BJ (cell line): Measurements from ENCODE around the gene COL9A3. TPM values are rescaled to one million over a fixed set of nuclear protein-coding genes. Genes with fewer than 3 reads are reported as not detected.

Experiments used
- CTCF ChIA-PET: fragments of 350-600 bp; formaldehyde crosslinking; extraction: SDS; loops from one replicate; lab custom pipeline; 2021; ENCODE audit warnings: antibody characterized with exemption, inconsistent platforms; lab: Yijun Ruan, JAX
- POLR2A ChIA-PET: fragments of 300-600 bp; sonication (Branson Sonifier 250); formaldehyde crosslinking; extraction: SDS; loops from one replicate; lab custom pipeline; 2021; ENCODE audit warnings: antibody characterized with exemption; lab: Charles Lee
- DNase-seq: peaks from one replicate; pipeline ENCODE4 v3.0.0-alpha.2; 2011; ENCODE audit warnings: low read depth
- H3K27me3 ChIP-seq: 2 replicates; pipeline ENCODE4 v1.6.0; 2011; ENCODE audit warnings: low read length; ENCODE audit not compliant: control insufficient read depth, insufficient read depth
- H3K36me3 ChIP-seq: 2 replicates; pipeline ENCODE4 v1.5.1; 2011; ENCODE audit warnings: low read length; ENCODE audit not compliant: control insufficient read depth, insufficient read depth
- H3K4me3 ChIP-seq: 2 replicates; pipeline ENCODE4 v1.5.1; 2011; ENCODE audit warnings: low read depth, mild to moderate bottlenecking, control low read depth, low read length
- polyA plus RNA-seq: library from polyadenylated mRNA; depleted of rRNA; stranded (reverse); fragments of >200 nt; gene quantifications from 2 replicates; pipeline ENCODE4 v1.2.3, GENCODE V29; 2011
- TF ChIP-seq, protein P1 (sequence below): IDR thresholded peaks from 2 replicates; pipeline ENCODE4 v1.5.1; 2011; ENCODE audit warnings: low read depth, mild to moderate bottlenecking, control low read depth, inconsistent platforms, low read length, moderate library complexity; ENCODE audit not compliant: insufficient read depth

Gene COL9A3
- polyA plus RNA-seq, 1 experiment, result 0.21 TPM

DNA sequence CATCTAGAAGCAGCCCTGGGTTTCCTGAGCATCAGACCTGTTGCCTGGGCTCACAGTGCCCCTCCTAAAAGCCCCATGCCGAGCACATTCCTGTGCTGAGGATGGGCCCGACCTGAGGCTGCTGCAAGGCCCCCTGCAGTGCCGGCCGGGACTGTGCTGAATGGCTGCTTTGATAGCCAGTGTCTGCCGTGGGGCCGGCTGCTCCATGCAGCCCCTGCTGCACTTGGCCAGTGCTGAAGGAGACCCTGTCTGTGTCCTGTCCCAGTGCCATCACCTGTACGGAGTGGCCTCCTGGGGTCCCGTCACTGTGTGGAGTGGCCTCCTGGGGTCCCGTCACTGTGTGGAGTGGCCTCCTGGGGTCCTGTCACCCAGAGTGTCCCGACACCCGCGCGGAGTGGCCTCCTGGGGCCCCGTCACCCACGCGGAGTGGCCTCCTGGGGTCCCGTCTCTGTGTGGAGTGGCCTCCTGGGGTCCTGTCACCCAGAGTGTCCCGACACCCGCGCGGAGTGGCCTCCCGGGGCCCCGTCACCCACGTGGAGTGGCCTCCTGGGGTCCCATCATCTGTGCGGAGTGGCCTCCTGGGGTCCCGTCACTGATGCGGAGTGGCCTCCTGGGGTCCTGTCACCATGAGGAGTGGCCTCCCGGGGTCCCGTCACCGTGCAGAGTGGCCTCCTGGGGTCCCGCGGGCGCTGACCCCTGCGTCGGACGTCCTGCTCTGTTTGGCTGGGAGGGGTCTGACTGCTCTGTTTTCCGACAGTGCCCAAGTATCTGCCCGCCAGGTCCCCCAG, 7.0 kb downstream of the COL9A3 start:
- DNase-seq, result no peak
- POLR2A ChIA-PET, result no interaction called here
- Histone ChIP-seq H3K4me3 (no peak overlapping the region), H3K36me3 (no peaks in the 10 kb centered on the region), H3K27me3 (no peaks in the 10 kb centered on the region)
- CTCF ChIA-PET, result no interaction called here
- TF ChIP-seq, protein P1, sequence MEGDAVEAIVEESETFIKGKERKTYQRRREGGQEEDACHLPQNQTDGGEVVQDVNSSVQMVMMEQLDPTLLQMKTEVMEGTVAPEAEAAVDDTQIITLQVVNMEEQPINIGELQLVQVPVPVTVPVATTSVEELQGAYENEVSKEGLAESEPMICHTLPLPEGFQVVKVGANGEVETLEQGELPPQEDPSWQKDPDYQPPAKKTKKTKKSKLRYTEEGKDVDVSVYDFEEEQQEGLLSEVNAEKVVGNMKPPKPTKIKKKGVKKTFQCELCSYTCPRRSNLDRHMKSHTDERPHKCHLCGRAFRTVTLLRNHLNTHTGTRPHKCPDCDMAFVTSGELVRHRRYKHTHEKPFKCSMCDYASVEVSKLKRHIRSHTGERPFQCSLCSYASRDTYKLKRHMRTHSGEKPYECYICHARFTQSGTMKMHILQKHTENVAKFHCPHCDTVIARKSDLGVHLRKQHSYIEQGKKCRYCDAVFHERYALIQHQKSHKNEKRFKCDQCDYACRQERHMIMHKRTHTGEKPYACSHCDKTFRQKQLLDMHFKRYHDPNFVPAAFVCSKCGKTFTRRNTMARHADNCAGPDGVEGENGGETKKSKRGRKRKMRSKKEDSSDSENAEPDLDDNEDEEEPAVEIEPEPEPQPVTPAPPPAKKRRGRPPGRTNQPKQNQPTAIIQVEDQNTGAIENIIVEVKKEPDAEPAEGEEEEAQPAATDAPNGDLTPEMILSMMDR, result no peak

DNA sequence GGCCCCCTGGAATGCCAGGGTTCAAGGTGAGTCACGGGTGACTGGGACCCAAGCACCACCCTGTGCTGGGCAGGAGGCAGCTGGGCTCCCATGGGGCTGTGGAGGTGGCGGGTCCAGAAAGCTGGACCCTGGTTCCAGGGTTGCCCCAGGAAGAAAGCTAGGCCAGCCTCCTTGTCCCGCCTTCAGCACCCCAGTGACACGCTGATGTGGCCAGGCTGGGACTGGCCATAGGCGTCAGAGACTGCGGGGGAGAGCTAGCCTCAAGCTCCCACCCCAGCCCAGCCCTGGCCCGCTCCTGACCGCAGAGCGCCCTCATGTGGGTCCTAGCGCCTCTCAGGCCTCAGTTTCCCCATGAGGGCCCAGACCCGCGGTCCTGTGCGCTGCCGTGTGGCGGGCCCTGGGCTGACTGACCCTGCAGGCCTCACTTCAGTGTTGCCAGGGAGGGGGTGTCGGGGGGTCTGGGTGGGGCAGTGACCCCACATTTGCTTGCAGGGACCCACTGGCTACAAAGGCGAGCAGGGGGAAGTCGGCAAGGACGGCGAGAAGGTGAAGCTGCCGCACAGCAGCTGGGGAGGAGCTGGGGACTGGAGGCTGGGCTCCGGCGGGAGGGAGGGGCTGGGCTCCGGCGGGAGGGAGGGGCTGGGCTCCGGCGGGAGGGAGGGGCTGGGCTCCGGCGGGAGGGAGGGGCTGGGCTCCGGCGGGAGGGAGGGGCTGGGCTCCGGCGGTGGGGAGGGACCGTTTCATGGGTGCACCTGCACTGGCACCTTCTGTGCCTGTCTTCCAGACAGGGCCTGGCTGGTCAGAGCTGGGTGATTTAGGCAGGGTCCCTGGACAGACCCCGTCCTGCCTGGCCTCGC, 7.9 kb downstream of the COL9A3 start:
- DNase-seq, result no peak
- TF ChIP-seq, protein P1, result no peak
- Histone ChIP-seq H3K36me3 (no peaks in the 10 kb centered on the region), H3K4me3 (peak overlapping the region; percentile 16), H3K27me3 (no peaks in the 10 kb centered on the region)
- POLR2A ChIA-PET, result no interaction called here
- CTCF ChIA-PET, result interaction anchor here (1.3 to 1.6 kb wide), 2 partner anchors 9 to 34 kb away, joined by 5 to 7 read pairs; no protein-coding TSS in a partner anchor

DNA sequence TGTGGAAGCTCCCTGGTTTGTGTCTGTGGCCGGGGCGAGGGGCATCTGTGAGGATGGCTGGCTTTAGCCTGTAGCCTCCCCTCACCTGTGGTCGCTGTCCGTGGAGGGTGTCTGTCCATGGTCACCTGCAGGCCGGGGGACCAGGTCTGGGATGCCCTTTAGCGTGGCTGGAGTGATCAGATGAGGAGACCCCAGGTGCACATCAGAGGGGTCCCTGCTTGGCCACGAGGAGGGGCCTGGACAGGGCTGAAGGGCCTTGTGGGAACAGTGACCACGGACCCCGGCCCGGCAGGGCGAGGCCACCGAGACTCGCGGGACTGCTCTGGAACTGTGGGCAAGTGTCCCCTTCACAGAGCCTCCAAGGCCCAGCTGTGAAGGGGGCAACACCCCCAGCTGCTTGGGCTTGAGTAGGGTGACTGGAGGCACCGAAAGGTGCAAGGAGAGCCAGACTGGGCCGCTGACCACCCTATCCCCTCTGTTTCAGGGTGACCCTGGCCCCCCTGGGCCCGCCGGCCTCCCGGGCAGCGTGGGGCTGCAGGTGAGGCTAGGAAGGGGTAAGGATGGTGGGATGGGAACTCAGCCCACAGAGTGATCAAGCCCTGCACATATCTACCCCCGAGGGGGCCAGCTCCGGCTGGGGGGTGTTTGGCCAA, 8.6 kb downstream of the COL9A3 start:
- Histone ChIP-seq H3K4me3 (no peak overlapping the region), H3K36me3 (no peaks in the 10 kb centered on the region), H3K27me3 (no peaks in the 10 kb centered on the region)
- DNase-seq, result no peak
- TF ChIP-seq, protein P1, result no peak
- ChIA-PET CTCF (interaction anchor here (1.3 to 1.6 kb wide), 2 partner anchors 10 to 35 kb away, joined by 5 to 7 read pairs; no protein-coding TSS in a partner anchor), POLR2A (no interaction called here)

DNA sequence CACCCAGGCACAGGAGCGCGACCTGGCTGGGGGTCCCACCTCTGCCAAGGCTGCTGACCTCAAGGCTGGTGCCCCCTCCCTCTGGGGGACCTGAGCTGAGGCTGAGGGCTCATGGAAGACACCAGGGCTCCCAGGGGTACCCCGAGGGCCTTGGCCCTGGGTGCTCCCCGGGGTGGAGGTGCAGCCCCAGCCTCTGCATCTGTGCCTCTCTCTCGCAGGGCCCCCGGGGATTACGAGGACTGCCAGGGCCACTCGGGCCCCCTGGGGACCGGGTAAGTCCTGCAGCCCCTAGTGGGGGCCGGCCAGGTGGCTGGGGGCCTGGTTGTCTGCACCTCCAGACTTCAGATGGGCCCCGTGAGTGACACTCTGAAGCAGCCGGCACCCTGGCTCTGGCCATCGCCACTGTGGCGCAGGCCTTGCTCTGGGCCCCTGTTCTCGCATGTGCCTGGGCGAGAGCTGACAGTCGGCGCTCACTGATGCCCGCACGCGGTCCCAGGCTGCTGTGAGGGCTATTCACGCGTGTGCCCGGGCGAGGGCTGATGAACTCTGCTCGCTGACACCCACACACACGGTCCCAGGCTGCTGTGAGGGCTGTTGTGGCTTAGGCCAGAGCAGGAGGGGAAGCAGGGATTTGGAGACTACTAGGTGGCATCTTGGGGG, 9.3 kb downstream of the COL9A3 start:
- POLR2A ChIA-PET, result no interaction called here
- DNase-seq, result no peak
- CTCF ChIA-PET, result interaction anchor here (1.6 kb wide), 1 partner anchor 11 kb away, joined by 7 read pairs; no protein-coding TSS in a partner anchor

More for the DNA sequence above, 9.3 kb downstream of the COL9A3 start:
- Histone ChIP-seq H3K27me3 (no peaks in the 10 kb centered on the region), H3K36me3 (no peaks in the 10 kb centered on the region), H3K4me3 (no peak overlapping the region)
- TF ChIP-seq, protein P1, result no peak
